ENCODE data around the gene MTHFD2. TPM values are rescaled to one million over a fixed set of nuclear protein-coding genes. Genes with fewer than 3 reads are reported as not detected.

MTHFD2 gene
- total RNA-seq (2014; rRNA removed; shearing (Covaris generic); ENCODE audit: low replicate concordance) = 710 and 714 TPM in 2 replicates

DNA sequence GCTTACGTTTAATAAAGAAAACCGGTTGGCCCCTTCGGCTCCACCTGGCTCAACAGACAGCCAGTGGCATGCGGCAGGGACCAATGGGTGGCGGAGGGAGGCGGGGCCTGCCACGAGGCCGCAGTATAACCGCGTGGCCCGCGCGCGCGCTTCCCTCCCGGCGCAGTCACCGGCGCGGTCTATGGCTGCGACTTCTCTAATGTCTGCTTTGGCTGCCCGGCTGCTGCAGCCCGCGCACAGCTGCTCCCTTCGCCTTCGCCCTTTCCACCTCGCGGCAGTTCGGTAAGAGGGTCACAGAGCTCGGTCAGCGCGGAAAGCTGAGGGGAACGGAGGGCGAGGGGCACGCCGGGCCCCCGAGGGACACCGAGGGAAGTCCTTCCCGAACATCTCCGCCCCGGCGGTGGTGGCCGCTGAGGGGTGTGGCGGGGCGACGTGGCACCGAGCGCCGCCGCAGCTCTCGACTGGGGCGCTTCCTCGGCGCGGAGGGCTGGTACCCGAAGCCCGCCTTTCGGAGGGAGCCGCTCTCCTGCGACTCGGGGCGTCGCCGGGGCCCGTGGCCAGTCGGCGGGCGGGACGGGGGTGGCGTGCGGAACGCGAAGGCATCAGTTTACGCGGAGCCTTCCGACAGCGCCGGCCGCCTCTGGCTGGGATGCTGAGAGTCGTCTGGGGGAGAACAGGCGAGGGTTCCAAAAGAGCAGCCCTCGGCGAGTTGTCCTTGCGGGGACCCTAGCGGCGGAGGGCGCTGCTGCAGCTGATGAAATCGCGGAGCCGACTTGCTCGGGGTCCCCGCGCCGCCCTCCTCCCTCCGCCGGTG lies at the start of gene MTHFD2:
MTHFD2 (plus strand) TSS at position 155 of the 814 bp plus-strand sequence; CDS start at position 182, 27 bp downstream.
- Histone ChIP-seq H3K36me3 (ENCODE audit: insufficient read depth, low read length) (peaks cover 44% of the 10 kb centered on the region), H3K9ac (ENCODE audit: low read length) (peak within 1 kb of the TSS; percentile 97), H4K20me1 (ENCODE audit: insufficient read depth, low read depth, low read length) (peaks cover 46% of the 10 kb centered on the region), H3K27ac (ENCODE audit: low read length) (peak within 1 kb of the TSS; percentile 89), H2AFZ (ENCODE audit: low read length) (peak within 1 kb of the TSS; percentile 71), H3K9me2 (replicated peaks; ENCODE audit: insufficient read depth, low read length) (no peaks in the 10 kb centered on the region), H3K79me2 (ENCODE audit: low read length) (peaks cover 56% of the 10 kb centered on the region), H3K9me3 (ENCODE audit: low read length) (no peaks in the 10 kb centered on the region), H3K4me1 (ENCODE audit: low read length) (peaks cover 44% of the 10 kb centered on the region), H3K4me3 (ENCODE audit: low read length) (peak within 1 kb of the TSS; percentile 93), H3K27me3 (ENCODE audit: low read length) (no peaks in the 10 kb centered on the region), H3K4me2 (ENCODE audit: low read depth, low read length, poor library complexity, severe bottlenecking) (peak within 1 kb of the TSS; percentile 84)
- peak; percentile 100 for DNase-seq

- H3K36me3 ChIP-seq (ENCODE audit: insufficient read depth, low read length) = peaks cover 34% of the 10 kb centered on the region; the same call in 1 of the 2 replicates
- peak overlapping the region; percentile 84 for H3K4me2 ChIP-seq (ENCODE audit: low read depth, low read length, poor library complexity, severe bottlenecking)
- no peaks in the 10 kb centered on the region for H3K9me3 ChIP-seq (ENCODE audit: low read length)
- peak overlapping the region; percentile 57 for H3K27ac ChIP-seq (ENCODE audit: low read length)
- H3K79me2 ChIP-seq (ENCODE audit: low read length) = peaks cover 18% of the 10 kb centered on the region
- H3K9ac ChIP-seq (ENCODE audit: low read length) = peak overlapping the region; percentile 7; the same call in 1 of the 2 replicates
- peak; percentile 84 for DNase-seq
- H3K4me1 ChIP-seq (ENCODE audit: low read length) = peaks cover 72% of the 10 kb centered on the region
- no peaks in the 10 kb centered on the region for H3K9me2 ChIP-seq (replicated peaks; ENCODE audit: insufficient read depth, low read length)
- no peak overlapping the region for H3K4me3 ChIP-seq (ENCODE audit: low read length)
- no peak overlapping the region for H2AFZ ChIP-seq (ENCODE audit: low read length)
- no peaks in the 10 kb centered on the region for H3K27me3 ChIP-seq (ENCODE audit: low read length)
- peaks cover 13% of the 10 kb centered on the region for H4K20me1 ChIP-seq (ENCODE audit: insufficient read depth, low read depth, low read length)
Observed at GRCh38 chr2:74149247-74149525, 49.2 kb upstream of the MTHFD2 start.

- peaks cover 77% of the 10 kb centered on the region for H3K4me1 ChIP-seq (ENCODE audit: low read length)
- peaks cover 13% of the 10 kb centered on the region for H4K20me1 ChIP-seq (ENCODE audit: insufficient read depth, low read depth, low read length)
- no peaks in the 10 kb centered on the region for H3K9me2 ChIP-seq (replicated peaks; ENCODE audit: insufficient read depth, low read length)
- no peak for DNase-seq
- peak overlapping the region; percentile 57 for H3K27ac ChIP-seq (ENCODE audit: low read length)
- H3K9me3 ChIP-seq (ENCODE audit: low read length) = no peaks in the 10 kb centered on the region
- H3K4me2 ChIP-seq (ENCODE audit: low read depth, low read length, poor library complexity, severe bottlenecking) = peak overlapping the region; percentile 84
- H3K9ac ChIP-seq (ENCODE audit: low read length) = peak overlapping the region; percentile 7; the same call in 1 of the 2 replicates
- H3K27me3 ChIP-seq (ENCODE audit: low read length) = no peaks in the 10 kb centered on the region
- H3K36me3 ChIP-seq (ENCODE audit: insufficient read depth, low read length) = peaks cover 40% of the 10 kb centered on the region; the same call in 1 of the 2 replicates
- no peak overlapping the region for H2AFZ ChIP-seq (ENCODE audit: low read length)
- H3K79me2 ChIP-seq (ENCODE audit: low read length) = peaks cover 21% of the 10 kb centered on the region
- H3K4me3 ChIP-seq (ENCODE audit: low read length) = no peak overlapping the region
Observed at GRCh38 chr2:74149570-74150319, 48.7 kb upstream of the MTHFD2 start.

- Histone ChIP-seq H3K27ac (ENCODE audit: low read length) (peak overlapping the region; percentile 89), H4K20me1 (ENCODE audit: insufficient read depth, low read depth, low read length) (peaks cover 25% of the 10 kb centered on the region), H3K4me2 (ENCODE audit: low read depth, low read length, poor library complexity, severe bottlenecking) (peak overlapping the region; percentile 55), H3K9me2 (replicated peaks; ENCODE audit: insufficient read depth, low read length) (no peaks in the 10 kb centered on the region), H3K9ac (ENCODE audit: low read length) (peak overlapping the region; percentile 34; the same call in 1 of the 2 replicates), H3K4me1 (ENCODE audit: low read length) (peaks cover 97% of the 10 kb centered on the region), H3K4me3 (ENCODE audit: low read length) (peak overlapping the region; percentile 1; the same call in 1 of the 2 replicates), H3K27me3 (ENCODE audit: low read length) (no peaks in the 10 kb centered on the region), H3K9me3 (ENCODE audit: low read length) (no peaks in the 10 kb centered on the region), H2AFZ (ENCODE audit: low read length) (no peak overlapping the region), H3K36me3 (ENCODE audit: insufficient read depth, low read length) (peaks cover 68% of the 10 kb centered on the region; the same call in 1 of the 2 replicates), H3K79me2 (ENCODE audit: low read length) (peaks cover 20% of the 10 kb centered on the region)
- DNase-seq = no peak
Observed at GRCh38 chr2:74152954-74153353, 45.5 kb upstream of the MTHFD2 start.

DNA sequence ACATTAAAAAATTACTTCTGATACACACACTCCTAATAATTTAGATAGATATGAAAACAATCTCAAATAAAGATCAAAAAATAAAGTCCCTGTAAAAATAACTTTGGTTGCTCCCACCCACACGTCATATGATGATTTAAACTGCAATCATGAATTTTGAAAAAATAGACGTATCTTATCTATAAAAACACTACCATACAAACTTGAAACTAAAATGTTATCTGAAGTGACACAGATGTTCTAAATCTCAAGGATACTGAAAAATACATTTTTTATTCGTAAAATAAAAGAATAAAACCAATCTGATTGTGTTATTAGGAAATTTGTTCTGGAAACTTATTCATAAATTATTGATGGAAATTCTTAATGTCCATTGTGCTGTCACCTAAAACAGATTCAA lies 42.6 kb upstream of the MTHFD2 start:
- Histone ChIP-seq H3K4me3 (ENCODE audit: low read length) (no peak overlapping the region), H3K9ac (ENCODE audit: low read length) (no peak overlapping the region), H3K36me3 (ENCODE audit: insufficient read depth, low read length) (peaks cover 85% of the 10 kb centered on the region; the same call in 1 of the 2 replicates), H3K9me3 (ENCODE audit: low read length) (no peaks in the 10 kb centered on the region), H3K9me2 (replicated peaks; ENCODE audit: insufficient read depth, low read length) (no peaks in the 10 kb centered on the region), H3K4me1 (ENCODE audit: low read length) (peaks cover 86% of the 10 kb centered on the region), H4K20me1 (ENCODE audit: insufficient read depth, low read depth, low read length) (peaks cover 37% of the 10 kb centered on the region), H3K27ac (ENCODE audit: low read length) (peak overlapping the region; percentile 89), H3K79me2 (ENCODE audit: low read length) (peaks cover 32% of the 10 kb centered on the region), H3K4me2 (ENCODE audit: low read depth, low read length, poor library complexity, severe bottlenecking) (peak overlapping the region; percentile 55), H2AFZ (ENCODE audit: low read length) (no peak overlapping the region), H3K27me3 (ENCODE audit: low read length) (no peaks in the 10 kb centered on the region)
- no peak for DNase-seq

DNA sequence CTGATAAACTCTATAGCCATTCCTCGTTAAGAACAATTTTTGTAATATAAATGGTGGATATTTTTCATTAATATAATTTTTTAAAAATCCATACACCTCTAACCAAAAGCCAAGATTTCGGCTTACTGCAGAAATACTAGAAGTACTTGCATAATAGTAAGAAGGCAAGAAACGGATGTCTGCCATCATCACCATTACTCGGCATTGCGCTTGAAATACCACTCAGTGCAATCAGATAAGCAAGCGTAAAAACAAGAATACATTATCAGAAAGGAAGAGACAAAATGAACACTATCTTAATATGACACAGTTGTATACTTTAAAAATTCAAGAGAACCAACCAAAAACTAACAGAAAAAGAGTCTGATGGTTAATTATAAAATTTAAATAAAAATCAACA lies 35.5 kb upstream of the MTHFD2 start:
- Histone ChIP-seq H3K9me3 (ENCODE audit: low read length) (no peaks in the 10 kb centered on the region), H3K27ac (ENCODE audit: low read length) (no peak overlapping the region), H3K9me2 (replicated peaks; ENCODE audit: insufficient read depth, low read length) (no peaks in the 10 kb centered on the region), H3K9ac (ENCODE audit: low read length) (no peak overlapping the region), H3K36me3 (ENCODE audit: insufficient read depth, low read length) (peaks cover 86% of the 10 kb centered on the region), H3K4me2 (ENCODE audit: low read depth, low read length, poor library complexity, severe bottlenecking) (no peak overlapping the region), H3K4me3 (ENCODE audit: low read length) (no peak overlapping the region), H3K27me3 (ENCODE audit: low read length) (no peaks in the 10 kb centered on the region), H4K20me1 (ENCODE audit: insufficient read depth, low read depth, low read length) (peaks cover 61% of the 10 kb centered on the region), H3K79me2 (ENCODE audit: low read length) (peaks cover 81% of the 10 kb centered on the region), H2AFZ (ENCODE audit: low read length) (no peak overlapping the region), H3K4me1 (ENCODE audit: low read length) (peaks cover 21% of the 10 kb centered on the region)
- DNase-seq = no peak

GRCh38 chr2:74164761-74165160 lies 33.7 kb upstream of the MTHFD2 start:
- Histone ChIP-seq H3K36me3 (ENCODE audit: insufficient read depth, low read length) (peaks cover 89% of the 10 kb centered on the region), H3K9ac (ENCODE audit: low read length) (no peak overlapping the region), H4K20me1 (ENCODE audit: insufficient read depth, low read depth, low read length) (peaks cover 49% of the 10 kb centered on the region), H3K4me3 (ENCODE audit: low read length) (no peak overlapping the region), H3K79me2 (ENCODE audit: low read length) (peaks cover 91% of the 10 kb centered on the region), H3K4me2 (ENCODE audit: low read depth, low read length, poor library complexity, severe bottlenecking) (no peak overlapping the region), H3K27ac (ENCODE audit: low read length) (no peak overlapping the region), H3K4me1 (ENCODE audit: low read length) (peaks cover 5% of the 10 kb centered on the region; the same call in 1 of the 2 replicates), H2AFZ (ENCODE audit: low read length) (no peak overlapping the region), H3K9me3 (ENCODE audit: low read length) (no peaks in the 10 kb centered on the region), H3K27me3 (ENCODE audit: low read length) (no peaks in the 10 kb centered on the region), H3K9me2 (replicated peaks; ENCODE audit: insufficient read depth, low read length) (no peaks in the 10 kb centered on the region)
- no peak for DNase-seq

GRCh38 chr2:74168739-74169138 lies 29.7 kb upstream of the MTHFD2 start:
- peaks cover 85% of the 10 kb centered on the region for H3K36me3 ChIP-seq (ENCODE audit: insufficient read depth, low read length)
- 0 out of 2 replicates have a peak overlapping the region, but pooled peaks have one; percentile 10 for H3K27ac ChIP-seq (ENCODE audit: low read length)
- no peak overlapping the region for H3K4me3 ChIP-seq (ENCODE audit: low read length)
- H2AFZ ChIP-seq (ENCODE audit: low read length) = no peak overlapping the region
- H4K20me1 ChIP-seq (ENCODE audit: insufficient read depth, low read depth, low read length) = peaks cover 47% of the 10 kb centered on the region
- no peak for DNase-seq
- H3K9me3 ChIP-seq (ENCODE audit: low read length) = no peaks in the 10 kb centered on the region
- peaks cover 5% of the 10 kb centered on the region for H3K4me1 ChIP-seq (ENCODE audit: low read length)
- no peaks in the 10 kb centered on the region for H3K27me3 ChIP-seq (ENCODE audit: low read length)
- peaks cover 95% of the 10 kb centered on the region for H3K79me2 ChIP-seq (ENCODE audit: low read length)
- no peak overlapping the region for H3K9ac ChIP-seq (ENCODE audit: low read length)
- H3K9me2 ChIP-seq (replicated peaks; ENCODE audit: insufficient read depth, low read length) = no peaks in the 10 kb centered on the region
- H3K4me2 ChIP-seq (ENCODE audit: low read depth, low read length, poor library complexity, severe bottlenecking) = no peak overlapping the region

All from Karpas-422 (cell line).